ENCODE data around the gene S100A7A.
A peak's percentile ranks its signal among the peaks of the same experiment; 100 is the strongest.

The S100A7A gene

DNA sequence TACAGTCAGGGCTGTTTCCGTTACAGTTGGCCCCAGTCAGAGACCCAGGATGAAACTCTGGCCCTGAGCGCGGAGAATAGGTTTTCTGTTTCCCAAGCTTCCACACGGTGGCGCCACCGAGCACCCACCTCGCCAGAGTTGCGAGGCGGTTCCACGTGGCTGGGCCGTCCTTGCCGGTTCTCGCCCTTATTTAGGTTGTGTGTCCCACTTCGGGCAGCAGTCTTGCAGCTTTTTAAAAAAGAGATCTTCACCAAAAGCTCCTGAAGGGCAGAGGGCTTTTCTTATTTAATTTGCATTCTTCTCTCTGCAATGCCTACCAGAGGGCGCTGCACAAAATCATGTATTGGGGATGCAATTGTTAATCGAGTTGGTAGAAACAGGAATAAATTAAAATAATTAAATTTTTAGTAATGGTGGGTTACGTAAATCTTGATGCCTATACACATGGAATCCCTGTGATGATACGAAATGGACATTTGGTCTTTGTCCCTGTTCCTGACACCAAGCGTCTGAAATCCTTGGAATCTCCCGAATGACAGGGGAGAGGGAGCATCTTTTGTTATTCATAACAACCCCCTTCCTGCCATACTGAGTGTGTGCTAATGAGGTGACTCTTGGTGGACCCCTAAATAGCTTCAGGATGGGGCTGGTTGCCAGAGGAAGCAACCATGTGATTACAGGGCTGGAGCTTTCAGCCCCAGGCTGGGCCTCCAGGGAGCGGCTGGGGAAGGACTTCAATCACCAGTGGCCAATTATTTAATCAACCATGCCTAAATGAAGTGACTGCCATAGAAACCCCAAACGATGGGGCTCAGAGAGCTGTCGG is 49.7 kb downstream of the S100A7A start:
- no peak for DNase-seq

- peak; percentile 57 for DNase-seq
Observed at GRCh38 chr1:153466908-153467307, 50.6 kb downstream of the S100A7A start.

- DNase-seq, result peak; percentile 30
Observed at GRCh38 chr1:153470707-153471106, 54.4 kb downstream of the S100A7A start.

Data from NCI-H226 (cell line).